GM12878 (cell line): ENCODE results near the gene AGBL1. TPM values are rescaled to one million over a fixed set of nuclear protein-coding genes. Genes with fewer than 3 reads are reported as not detected.
A peak's percentile ranks its signal among the peaks of the same experiment; 100 is the strongest.

Source experiments
- ATAC-seq: fragments of 200-7000 bp; cut with Tn5 transposase; 3 replicates; pipeline ENCODE4 v1.9.1; 2020; ENCODE audit warnings: mild to moderate bottlenecking, moderate library complexity
- BruUV-seq: library from RNA; stranded (reverse); fragments of 400-500 nt; replicated peaks from 2 replicates; lab custom pipeline; 2021; lab: Mats Ljungman, UMichigan
- CTCF ChIA-PET: fragments of 300-600 bp; sonication (Branson Sonifier 250); formaldehyde crosslinking; extraction: SDS; loops from one replicate; lab custom pipeline; 2021; ENCODE audit warnings: inconsistent platforms; lab: Yijun Ruan, JAX
- POLR2A ChIA-PET: fragments of 350-600 bp; formaldehyde crosslinking; extraction: SDS; loops from one replicate; lab custom pipeline; 2021; ENCODE audit warnings: inconsistent platforms; lab: Charles Lee
- RAD21 ChIA-PET: fragments of 300-600 bp; sonication (Branson Sonifier 250); formaldehyde crosslinking; loops from one replicate; lab custom pipeline; 2023; ENCODE audit warnings: antibody characterized with exemption; ENCODE audit not compliant: unreplicated experiment; lab: Charles Lee
- SMC1A ChIA-PET: fragments of 300-600 bp; sonication (Branson Sonifier 250); formaldehyde crosslinking; loops from one replicate; lab custom pipeline; 2023; ENCODE audit not compliant: unreplicated experiment, uncharacterized antibody; lab: Charles Lee
- DNase-seq: peaks from one replicate; pipeline ENCODE4 v3.0.0-alpha.2; 2011; ENCODE audit warnings: low read depth, low spot score
- FAIRE-seq: peaks from 3 replicates; lab custom pipeline; 2011; peaks lifted over from hg19 to GRCh38; lab: Jason Lieb, UNC
- H2AFZ ChIP-seq: 2 replicates; pipeline ENCODE4 v1.6.0; 2011; ENCODE audit warnings: low read depth, low read length, control low read depth; ENCODE audit not compliant: control insufficient read depth
- H3K27ac ChIP-seq: 2 replicates; pipeline ENCODE4 v1.5.1; 2011; ENCODE audit warnings: control low read depth; ENCODE audit not compliant: control insufficient read depth, insufficient read depth
- H3K27me3 ChIP-seq, 2 experiments: replicated peaks in 1 of 2; 2 replicates each; pipeline versions ENCODE4 v1.6.0 to v1.6.1; 2011; ENCODE audit warnings: low read length in 1 of 2; ENCODE audit not compliant: control insufficient read depth in 2 of 2, insufficient read depth in 2 of 2
- H3K36me3 ChIP-seq, 2 experiments: 2 replicates each; pipeline ENCODE4 v1.5.1; 2011; ENCODE audit warnings: low read length in 1 of 2; ENCODE audit not compliant: control insufficient read depth in 2 of 2, insufficient read depth in 2 of 2
- H3K4me1 ChIP-seq: 2 replicates; pipeline ENCODE4 v1.6.1; 2011; ENCODE audit warnings: mild to moderate bottlenecking, low read length, moderate library complexity, mixed read lengths; ENCODE audit not compliant: control insufficient read depth, insufficient read depth
- H3K4me2 ChIP-seq: 2 replicates; pipeline ENCODE4 v1.6.0; 2011; ENCODE audit warnings: control low read depth; ENCODE audit not compliant: control insufficient read depth, insufficient read depth
- H3K4me3 ChIP-seq: fragments of 200-600 bp; sonication (generic); 2 replicates; pipeline ENCODE4 v1.5.1; 2016
- H3K79me2 ChIP-seq: 2 replicates; pipeline ENCODE4 v1.6.0; 2011; ENCODE audit warnings: low read length; ENCODE audit not compliant: control insufficient read depth, insufficient read depth
- H3K9ac ChIP-seq: 2 replicates; pipeline ENCODE4 v1.8.0; 2011; ENCODE audit warnings: low read length, control low read depth, mixed read lengths; ENCODE audit not compliant: control insufficient read depth, insufficient read depth
- H3K9me3 ChIP-seq: replicated peaks from 3 replicates; pipeline ENCODE4 v1.5.1; 2011; ENCODE audit warnings: mild to moderate bottlenecking, low read length; ENCODE audit not compliant: control insufficient read depth, insufficient read depth
- H4K20me1 ChIP-seq: 2 replicates; pipeline ENCODE4 v1.6.0; 2011; ENCODE audit not compliant: control insufficient read depth, insufficient read depth
- BCL11A ChIP-seq: IDR thresholded peaks from 2 replicates; pipeline ENCODE4 v1.6.1; 2011; ENCODE audit warnings: low read depth, low read length
- BRCA1 ChIP-seq: IDR thresholded peaks from 2 replicates; pipeline ENCODE4 v1.6.1; 2011; ENCODE audit warnings: low read depth, low read length, improper control_type of control experiment
- CHD2 ChIP-seq: IDR thresholded peaks from 2 replicates; pipeline ENCODE4 v1.6.1; 2011; ENCODE audit warnings: low read depth, low read length, improper control_type of control experiment, borderline replicate concordance
- FOXK2 ChIP-seq: fragments of 450-650 bp; IDR thresholded peaks from 2 replicates; pipeline ENCODE4 v1.6.1; 2017; ENCODE audit warnings: mild to moderate bottlenecking, moderate library complexity
- HDAC2 ChIP-seq: fragments of 200-600 bp; sonication (generic); IDR thresholded peaks from 2 replicates; pipeline ENCODE4 v1.6.1; 2017
- KAT2A ChIP-seq: conservative IDR thresholded peaks from 2 replicates; pipeline ENCODE4 v1.6.1; 2011; ENCODE audit warnings: low read depth, low read length; ENCODE audit not compliant: control insufficient read depth
- KDM1A ChIP-seq: fragments of 200-600 bp; sonication (generic); IDR thresholded peaks from 2 replicates; pipeline ENCODE4 v1.6.1; 2016; ENCODE audit warnings: borderline replicate concordance
- NFIC ChIP-seq: IDR thresholded peaks from 2 replicates; pipeline ENCODE4 v1.6.1; 2012; ENCODE audit warnings: low read depth, mild to moderate bottlenecking, inconsistent platforms, low read length, moderate library complexity
- NFYB ChIP-seq: IDR thresholded peaks from 2 replicates; pipeline ENCODE4 v1.6.1; 2011; ENCODE audit warnings: low read depth, mild to moderate bottlenecking, low read length, improper control_type of control experiment, moderate library complexity; ENCODE audit not compliant: insufficient read depth
- SMARCA5 ChIP-seq: fragments of 450-650 bp; IDR thresholded peaks from 2 replicates; pipeline ENCODE4 v1.6.1; 2017; ENCODE audit warnings: mild to moderate bottlenecking
- WGBS: methylation state at CpG from one replicate; pipeline ENCODE4 v1.1.6; 2016; ENCODE audit warnings: low lambda C conversion rate; ENCODE audit not compliant: insufficient replicate concordance, insufficient coverage; ENCODE audit errors: missing lambda C conversion rate; 5-methylcytosine and 5-hydroxymethylcytosine counted together
- in situ Hi-C: fragments of 300-500 bp; cut with MboI; formaldehyde crosslinking; loops from 9 replicates; pipeline ENCODE4 v1.14.3; 2018; ENCODE audit warnings: mixed read lengths
- intact Hi-C: fragments of 100-400 bp; cut with micrococcal nuclease; formaldehyde crosslinking; loops from one replicate; pipeline ENCODE4 v1.14.2; 2022; ENCODE audit not compliant: unreplicated experiment
- polyA plus RNA-seq, 11 experiments: library from polyadenylated mRNA; depleted of rRNA in 4 of 11; unstranded in 6 of 11; stranded (reverse) in 5 of 11; fragments of >200 nt; fragmentation: Nextera tagmentation in 4 of 11; fragmentation: Illumina TruSeq in 1 of 11; extraction: Ambion mirVana in 4 of 11; extraction: Trizol in 1 of 11; gene quantifications; 1 replicate in 1 of 11; 2 replicates in 10 of 11; pipeline versions ENCODE4 v1.2.1 to v1.2.3, GENCODE V29; 2011 to 2016; ENCODE audit warnings: inconsistent platforms in 2 of 11, missing spikeins in 2 of 11, low read depth in 1 of 11
- total RNA-seq, 4 experiments: library from RNA; depleted of rRNA in 3 of 4; stranded (reverse); fragments of >200 nt in 3 of 4; fragmentation: Illumina TruSeq in 1 of 4; extraction: Trizol in 1 of 4; gene quantifications; 2 replicates each; pipeline versions ENCODE4 v1.2.1 to v1.2.3, GENCODE V29; 2013 to 2021
- TF ChIP-seq, protein P1 (sequence below): IDR thresholded peaks from 2 replicates; pipeline ENCODE4 v1.6.1; 2011; ENCODE audit warnings: low read depth, low read length, improper control_type of control experiment, borderline replicate concordance
- TF ChIP-seq, protein P2 (sequence below): fragments of 450-650 bp; IDR thresholded peaks from 2 replicates; pipeline ENCODE4 v1.6.1; 2016; ENCODE audit warnings: mild to moderate bottlenecking
- TF ChIP-seq, protein P3 (sequence below): fragments of 150-350 bp; IDR thresholded peaks from 2 replicates; pipeline ENCODE4 v1.6.1; 2016; ENCODE audit warnings: low read depth, low read length
- TF ChIP-seq, protein P4 (sequence below): IDR thresholded peaks from 2 replicates; pipeline ENCODE4 v1.6.1; 2011; ENCODE audit warnings: borderline replicate concordance, low read depth, mild to moderate bottlenecking, moderate library complexity, low read length; ENCODE audit not compliant: insufficient read depth, poor library complexity, severe bottlenecking
- TF ChIP-seq, protein P5 (sequence below): IDR thresholded peaks from 2 replicates; pipeline ENCODE4 v1.6.1; 2011; ENCODE audit warnings: borderline replicate concordance, low read depth, mild to moderate bottlenecking, moderate library complexity, mixed read lengths, low read length; ENCODE audit not compliant: insufficient read depth; ENCODE audit errors: extremely low read length

Gene AGBL1
- total and polyA plus RNA-seq, 10 of the 15 experiments (the other 5 are each of a cell fraction or from before 2014, with no cell fraction given), result not detected

DNA sequence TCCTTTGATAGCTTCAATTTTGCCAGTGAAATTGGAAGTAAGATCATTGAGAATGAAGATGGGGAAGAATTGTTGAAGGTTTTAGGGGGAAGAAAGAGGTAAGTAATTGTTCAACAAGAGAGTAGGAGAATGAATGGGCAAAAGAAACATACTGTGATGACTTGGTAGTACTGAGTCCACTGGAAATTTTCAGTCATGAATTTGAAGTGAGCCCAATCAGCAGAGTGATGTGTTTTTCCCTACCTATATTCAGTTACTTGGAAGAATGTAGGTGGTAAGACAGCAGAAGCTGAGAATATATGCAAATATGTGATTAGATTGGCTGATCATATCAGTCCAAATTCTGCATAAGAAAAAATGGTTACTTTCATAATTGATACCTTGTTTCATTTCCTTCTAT is 569.6 kb downstream of the AGBL1 start (continued):
- TF ChIP-seq SMARCA5, result no peak

DNA sequence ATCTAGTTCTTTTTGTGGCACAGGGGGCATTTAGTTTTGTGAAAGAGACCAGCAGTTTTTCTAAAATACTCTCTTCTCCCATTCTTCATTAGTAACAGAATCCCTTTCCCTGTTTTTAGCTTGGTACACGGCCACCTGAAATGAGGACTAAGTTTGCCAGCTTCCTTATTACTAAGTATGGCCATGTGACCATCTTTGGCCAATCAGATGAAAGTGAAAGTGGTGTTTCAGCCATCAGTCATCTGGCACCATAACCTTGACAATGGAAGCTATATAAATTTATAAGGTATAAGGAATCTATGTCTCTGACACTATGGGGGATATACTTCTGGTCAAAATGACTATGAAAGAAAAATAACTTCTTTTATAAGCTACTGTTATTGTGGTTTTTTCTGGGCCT is 570.4 kb downstream of the AGBL1 start:
- no peaks in the 10 kb centered on the region for H3K9me3 ChIP-seq
- RAD21 ChIA-PET, result no interaction called here
- CTCF ChIA-PET, result interaction anchor here (1.4 kb wide), 1 partner anchor 12 kb away, joined by 3 read pairs; no protein-coding TSS in a partner anchor
- no peaks in the 10 kb centered on the region for H3K79me2 ChIP-seq
- H3K4me2 ChIP-seq, result no peak overlapping the region
- H4K20me1 ChIP-seq, result no peaks in the 10 kb centered on the region
- POLR2A ChIA-PET, result no interaction called here
- DNase-seq (no peak), ATAC-seq (no peak), FAIRE-seq (no peak)
- WGBS, result 0% methylated on average over 1 of the region's 1 CpG
- in situ Hi-C loops (no loop called here), intact Hi-C loops (no loop called here)
- H3K4me3 ChIP-seq, result no peak overlapping the region
- SMC1A ChIA-PET, result interaction anchor here (0.7 kb wide), 1 partner anchor 12 kb away, joined by 3 read pairs; no protein-coding TSS in a partner anchor
- no peak overlapping the region for H3K9ac ChIP-seq
- no peaks in the 10 kb centered on the region for H3K4me1 ChIP-seq
- H2AFZ ChIP-seq, result peak overlapping the region; percentile 12; the same call in 1 of the 2 replicates
- H3K36me3 ChIP-seq, result no peaks in the 10 kb centered on the region
- no TSS peak for BruUV-seq
- no peak overlapping the region for H3K27ac ChIP-seq
- no peaks in the 10 kb centered on the region for H3K27me3 ChIP-seq
- TF ChIP-seq NFYB, result peak; percentile 91
- TF ChIP-seq, protein P1, sequence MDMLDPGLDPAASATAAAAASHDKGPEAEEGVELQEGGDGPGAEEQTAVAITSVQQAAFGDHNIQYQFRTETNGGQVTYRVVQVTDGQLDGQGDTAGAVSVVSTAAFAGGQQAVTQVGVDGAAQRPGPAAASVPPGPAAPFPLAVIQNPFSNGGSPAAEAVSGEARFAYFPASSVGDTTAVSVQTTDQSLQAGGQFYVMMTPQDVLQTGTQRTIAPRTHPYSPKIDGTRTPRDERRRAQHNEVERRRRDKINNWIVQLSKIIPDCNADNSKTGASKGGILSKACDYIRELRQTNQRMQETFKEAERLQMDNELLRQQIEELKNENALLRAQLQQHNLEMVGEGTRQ, result peak; percentile 25; the same call in 1 of the 2 replicates
- TF ChIP-seq, protein P2, sequence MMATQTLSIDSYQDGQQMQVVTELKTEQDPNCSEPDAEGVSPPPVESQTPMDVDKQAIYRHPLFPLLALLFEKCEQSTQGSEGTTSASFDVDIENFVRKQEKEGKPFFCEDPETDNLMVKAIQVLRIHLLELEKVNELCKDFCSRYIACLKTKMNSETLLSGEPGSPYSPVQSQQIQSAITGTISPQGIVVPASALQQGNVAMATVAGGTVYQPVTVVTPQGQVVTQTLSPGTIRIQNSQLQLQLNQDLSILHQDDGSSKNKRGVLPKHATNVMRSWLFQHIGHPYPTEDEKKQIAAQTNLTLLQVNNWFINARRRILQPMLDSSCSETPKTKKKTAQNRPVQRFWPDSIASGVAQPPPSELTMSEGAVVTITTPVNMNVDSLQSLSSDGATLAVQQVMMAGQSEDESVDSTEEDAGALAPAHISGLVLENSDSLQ, result peak; percentile 20; the same call in 1 of the 2 replicates
- no peak for TF ChIP-seq BCL11A
- TF ChIP-seq, protein P3, sequence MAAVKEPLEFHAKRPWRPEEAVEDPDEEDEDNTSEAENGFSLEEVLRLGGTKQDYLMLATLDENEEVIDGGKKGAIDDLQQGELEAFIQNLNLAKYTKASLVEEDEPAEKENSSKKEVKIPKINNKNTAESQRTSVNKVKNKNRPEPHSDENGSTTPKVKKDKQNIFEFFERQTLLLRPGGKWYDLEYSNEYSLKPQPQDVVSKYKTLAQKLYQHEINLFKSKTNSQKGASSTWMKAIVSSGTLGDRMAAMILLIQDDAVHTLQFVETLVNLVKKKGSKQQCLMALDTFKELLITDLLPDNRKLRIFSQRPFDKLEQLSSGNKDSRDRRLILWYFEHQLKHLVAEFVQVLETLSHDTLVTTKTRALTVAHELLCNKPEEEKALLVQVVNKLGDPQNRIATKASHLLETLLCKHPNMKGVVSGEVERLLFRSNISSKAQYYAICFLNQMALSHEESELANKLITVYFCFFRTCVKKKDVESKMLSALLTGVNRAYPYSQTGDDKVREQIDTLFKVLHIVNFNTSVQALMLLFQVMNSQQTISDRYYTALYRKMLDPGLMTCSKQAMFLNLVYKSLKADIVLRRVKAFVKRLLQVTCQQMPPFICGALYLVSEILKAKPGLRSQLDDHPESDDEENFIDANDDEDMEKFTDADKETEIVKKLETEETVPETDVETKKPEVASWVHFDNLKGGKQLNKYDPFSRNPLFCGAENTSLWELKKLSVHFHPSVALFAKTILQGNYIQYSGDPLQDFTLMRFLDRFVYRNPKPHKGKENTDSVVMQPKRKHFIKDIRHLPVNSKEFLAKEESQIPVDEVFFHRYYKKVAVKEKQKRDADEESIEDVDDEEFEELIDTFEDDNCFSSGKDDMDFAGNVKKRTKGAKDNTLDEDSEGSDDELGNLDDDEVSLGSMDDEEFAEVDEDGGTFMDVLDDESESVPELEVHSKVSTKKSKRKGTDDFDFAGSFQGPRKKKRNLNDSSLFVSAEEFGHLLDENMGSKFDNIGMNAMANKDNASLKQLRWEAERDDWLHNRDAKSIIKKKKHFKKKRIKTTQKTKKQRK, result no peak
- TF ChIP-seq HDAC2, result no peak
- no peak for TF ChIP-seq FOXK2
- no peak for TF ChIP-seq NFIC
- TF ChIP-seq KAT2A, result no peak
- TF ChIP-seq, protein P4, sequence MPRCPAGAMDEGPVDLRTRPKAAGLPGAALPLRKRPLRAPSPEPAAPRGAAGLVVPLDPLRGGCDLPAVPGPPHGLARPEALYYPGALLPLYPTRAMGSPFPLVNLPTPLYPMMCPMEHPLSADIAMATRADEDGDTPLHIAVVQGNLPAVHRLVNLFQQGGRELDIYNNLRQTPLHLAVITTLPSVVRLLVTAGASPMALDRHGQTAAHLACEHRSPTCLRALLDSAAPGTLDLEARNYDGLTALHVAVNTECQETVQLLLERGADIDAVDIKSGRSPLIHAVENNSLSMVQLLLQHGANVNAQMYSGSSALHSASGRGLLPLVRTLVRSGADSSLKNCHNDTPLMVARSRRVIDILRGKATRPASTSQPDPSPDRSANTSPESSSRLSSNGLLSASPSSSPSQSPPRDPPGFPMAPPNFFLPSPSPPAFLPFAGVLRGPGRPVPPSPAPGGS, result no peak
- TF ChIP-seq, protein P5, sequence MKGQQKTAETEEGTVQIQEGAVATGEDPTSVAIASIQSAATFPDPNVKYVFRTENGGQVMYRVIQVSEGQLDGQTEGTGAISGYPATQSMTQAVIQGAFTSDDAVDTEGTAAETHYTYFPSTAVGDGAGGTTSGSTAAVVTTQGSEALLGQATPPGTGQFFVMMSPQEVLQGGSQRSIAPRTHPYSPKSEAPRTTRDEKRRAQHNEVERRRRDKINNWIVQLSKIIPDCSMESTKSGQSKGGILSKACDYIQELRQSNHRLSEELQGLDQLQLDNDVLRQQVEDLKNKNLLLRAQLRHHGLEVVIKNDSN, result peak; percentile 50
- no peak for TF ChIP-seq CHD2
- no peak for TF ChIP-seq KDM1A
- no peak for TF ChIP-seq BRCA1
